Measurements from ENCODE around the gene NR1H4. TPM values are rescaled to one million over a fixed set of nuclear protein-coding genes. Genes with fewer than 3 reads are reported as not detected.

The NR1H4 gene
- total and polyA plus RNA-seq, 2 of the 8 experiments (the other 6 are each of a cell fraction or from before 2014, with no cell fraction given): not detected

- peaks cover 0 to 2% of the 10 kb centered on the region in 2 experiments for H4K20me1 ChIP-seq (replicated peaks in 1 of 2; ENCODE audit: control insufficient read depth in 1 of 2, insufficient read depth in 2 of 2, low read length in 2 of 2)
- no peak overlapping the region for H3K4me3 ChIP-seq (ENCODE audit: extremely low read depth in 1 of 4, insufficient read depth in 2 of 4, low read depth in 3 of 4, low read length in 4 of 4)
- H2BK120ac ChIP-seq (replicated peaks; ENCODE audit: low read depth, low read length): no peak overlapping the region
- ChIA-PET CTCF (ENCODE audit: partially characterized antibody) (interaction anchor here (1.4 kb wide), 2 partner anchors 15 to 43 kb away, joined by 3 to 7 read pairs; no protein-coding TSS in a partner anchor), POLR2A (ENCODE audit: partially characterized antibody) (interaction anchor here (0.7 kb wide), 1 partner anchor 35 kb away, joined by 3 read pairs; the partner anchor contains the start of gene GAS2L3)
- H2AK5ac ChIP-seq (ENCODE audit: low read depth, low read length): no peak overlapping the region
- no peak overlapping the region for H3K23ac ChIP-seq (ENCODE audit: insufficient read length)
- peaks cover 0 to 2% (median 0%) of the 10 kb centered on the region in 4 experiments; a peak in 1 of 7 replicates for H3K4me1 ChIP-seq (replicated peaks in 1 of 4; ENCODE audit: control insufficient read depth in 3 of 4, insufficient read depth in 4 of 4, low read length in 3 of 4)
- no peak overlapping the region for H4K5ac ChIP-seq (ENCODE audit: insufficient read length, low read depth, low read length)
- H2BK15ac ChIP-seq (ENCODE audit: low read length): no peak overlapping the region
- no peak overlapping the region for H3K18ac ChIP-seq (ENCODE audit: extremely low read depth, low read length)
- H3K79me1 ChIP-seq (ENCODE audit: low read depth, low read length): no peaks in the 10 kb centered on the region
- no peak overlapping the region for H4K91ac ChIP-seq (replicated peaks; ENCODE audit: insufficient read length, low read length)
- DNase-seq (ENCODE audit: low read depth in 1 of 2, low spot score in 2 of 2) (no peak), FAIRE-seq (no peak)
- H3K4ac ChIP-seq (replicated peaks; ENCODE audit: insufficient read length, low read depth, low read length): no peak overlapping the region
- peaks cover 0 to 2% (median 0%) of the 10 kb centered on the region in 4 experiments; a peak in 1 of 8 replicates for H3K36me3 ChIP-seq (ENCODE audit: control insufficient read depth in 2 of 4, insufficient read depth in 4 of 4, low read length in 3 of 4)
- H3K23me2 ChIP-seq (ENCODE audit: low read depth, low read length): no peaks in the 10 kb centered on the region
- H3K4me2 ChIP-seq (ENCODE audit: insufficient read depth in 1 of 2, low read depth in 2 of 2, low read length in 2 of 2): no peak overlapping the region
- no peak overlapping the region for H2BK12ac ChIP-seq (ENCODE audit: low read depth, low read length)
- no peak overlapping the region for H3K27ac ChIP-seq (ENCODE audit: low read depth, low read length)
- H3K14ac ChIP-seq (ENCODE audit: insufficient read length): no peak overlapping the region
- WGBS, 2 experiments (ENCODE audit: extremely low coverage in 1 of 2, insufficient coverage in 1 of 2, insufficient read length in 1 of 2, insufficient replicate concordance in 2 of 2, low coverage in 1 of 2, low lambda C conversion rate in 2 of 2, missing lambda C conversion rate in 1 of 2): 100% methylated on average over 1 of the region's 1 CpG; no CpG with 5 or more reads in 1 of the 2 experiments
- H2BK5ac ChIP-seq (ENCODE audit: low read depth, low read length): no peak overlapping the region
- H2BK20ac ChIP-seq (ENCODE audit: low read length): no peak overlapping the region
- H3K27me3 ChIP-seq (replicated peaks in 1 of 4; ENCODE audit: control insufficient read depth in 3 of 4, extremely low read depth in 1 of 4, insufficient read depth in 3 of 4, low read length in 3 of 4): no peaks in the 10 kb centered on the region
- H2AFZ ChIP-seq (ENCODE audit: low read length): no peak overlapping the region
- H3K9ac ChIP-seq (replicated peaks in 1 of 4; ENCODE audit: extremely low read depth in 1 of 4, low read depth in 3 of 4, low read length in 3 of 4): no peak overlapping the region
- no peaks in the 10 kb centered on the region for H3K9me3 ChIP-seq (ENCODE audit: insufficient read depth in 2 of 2, low read depth in 1 of 2, low read length in 1 of 2)
- no peaks in the 10 kb centered on the region for H3K79me2 ChIP-seq (ENCODE audit: control insufficient read depth in 1 of 2, insufficient read depth in 2 of 2, low read length in 2 of 2)
- H3K56ac ChIP-seq (replicated peaks; ENCODE audit: insufficient read length, low read depth, low read length): no peak overlapping the region
- H4K8ac ChIP-seq (ENCODE audit: extremely low read depth, insufficient read depth, low read length): no peak overlapping the region; the same call in 1 of the 2 replicates
- TF ChIP-seq JUND (IDR thresholded peaks at IDR 0.05; ENCODE audit: low read length) (no peak), ATF3 (IDR thresholded peaks at IDR 0.05; ENCODE audit: insufficient read depth, low read depth, low read length) (no peak), TCF12 (IDR thresholded peaks at IDR 0.05; ENCODE audit: low read depth, low read length) (no peak), NRF1 (IDR thresholded peaks at IDR 0.05; ENCODE audit: low read depth, low read length) (no peak), JUN (IDR thresholded peaks at IDR 0.05; ENCODE audit: low read depth, low read length) (no peak), SIRT6 (IDR thresholded peaks at IDR 0.05; ENCODE audit: low read length) (no peak), SUZ12 (IDR thresholded peaks at IDR 0.05; ENCODE audit: low read length) (no peak)
Measured at GRCh38 chr12:100608776-100609175, 135.1 kb downstream of the NR1H4 start.

Data from H1 (cell line).